HK-2 (cell line): ENCODE measurements around the gene PPFIA1.
"Not testable (repeated sequence)": the region's sequence is repeated elsewhere in the genome, so short reads cannot be mapped to it uniquely, and the experiment has no call there.

Experiments used
- DNase-seq: peaks from one replicate; pipeline ENCODE4 v3.0.0-alpha.2; 2018; ENCODE audit not compliant: unreplicated experiment

The PPFIA1 gene

DNA sequence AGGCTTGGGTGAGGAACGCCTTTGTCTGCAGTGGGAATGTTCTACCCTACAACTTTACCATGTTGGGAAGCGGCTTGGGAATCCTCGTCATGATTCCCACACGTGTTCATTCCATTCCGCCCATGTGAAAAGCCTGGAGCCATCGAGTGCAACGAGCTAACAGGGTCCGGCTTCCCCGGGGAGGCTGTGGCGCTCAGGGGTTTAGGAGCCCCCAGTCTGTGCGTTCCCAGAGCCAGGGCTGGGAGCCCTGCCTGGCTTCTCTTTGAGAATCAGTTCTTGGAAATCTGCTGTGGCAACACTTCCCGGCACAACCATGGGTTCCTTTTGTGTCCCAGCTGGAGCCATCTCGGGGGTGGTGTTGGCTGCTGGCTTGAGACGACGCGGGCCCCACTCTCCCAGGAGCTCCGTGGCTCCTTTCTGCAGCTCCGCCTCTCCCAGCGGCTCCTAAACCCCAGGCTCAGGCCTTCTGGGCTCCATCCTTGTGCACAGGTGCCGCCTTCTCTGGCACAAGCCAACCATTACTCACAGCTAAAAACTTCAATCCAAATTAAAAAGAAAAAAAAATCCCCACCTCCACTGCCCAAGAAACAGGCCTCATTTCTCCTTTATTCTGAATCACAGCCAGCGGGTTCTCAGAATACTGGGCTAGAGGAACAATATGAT lies 18.7 kb upstream of the PPFIA1 start:
- DNase-seq: no peak

DNA sequence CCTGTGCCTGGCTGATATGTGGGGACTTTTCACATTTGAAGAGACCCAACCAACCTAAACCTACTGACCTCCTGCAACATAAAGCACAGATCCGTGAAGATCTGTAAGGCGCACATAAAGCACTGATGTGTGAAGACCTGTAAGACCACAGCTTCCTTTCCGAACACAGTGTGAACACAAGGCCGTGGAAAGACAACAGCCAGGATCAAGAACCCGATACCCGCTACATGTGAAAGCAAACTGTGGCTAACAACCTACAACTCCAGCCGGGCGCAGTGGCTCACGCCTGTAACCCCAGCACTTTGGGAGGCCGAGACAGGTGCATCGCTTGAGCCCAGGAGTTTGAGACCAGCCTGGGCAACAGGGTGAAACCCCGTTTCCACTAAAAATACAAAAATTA lies 17.6 kb upstream of the PPFIA1 start:
- DNase-seq: no peak

DNA sequence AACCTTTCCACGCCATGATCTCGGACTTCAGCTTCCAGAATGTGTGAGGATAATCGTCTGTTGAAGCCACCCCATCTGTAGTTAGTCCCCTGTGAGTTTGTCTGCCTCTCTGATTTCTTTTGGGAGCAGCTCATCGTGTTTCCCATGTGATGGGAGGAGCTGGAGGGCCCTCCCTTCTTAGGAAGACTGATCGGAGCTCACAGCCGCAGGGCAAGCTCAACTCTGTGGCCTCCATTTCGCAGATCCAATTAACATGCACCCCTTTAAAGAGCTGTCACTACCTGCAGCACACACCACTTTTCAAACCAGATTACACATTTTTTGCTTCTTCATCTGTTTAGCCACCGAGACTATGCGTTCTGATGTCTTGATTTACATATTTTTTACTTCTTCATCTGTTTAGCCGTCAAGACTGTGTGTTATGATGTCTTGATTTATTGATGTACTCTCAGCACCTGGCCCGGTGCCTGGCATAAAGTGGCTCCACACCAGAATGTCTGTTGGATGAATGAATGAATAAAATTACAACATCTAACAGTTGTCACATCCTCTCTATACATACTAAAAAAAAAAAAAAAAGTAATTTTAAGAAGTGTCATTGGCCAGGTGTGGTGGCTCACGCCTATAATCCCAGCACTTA lies 14.9 kb upstream of the PPFIA1 start:
- DNase-seq: no peak

DNA sequence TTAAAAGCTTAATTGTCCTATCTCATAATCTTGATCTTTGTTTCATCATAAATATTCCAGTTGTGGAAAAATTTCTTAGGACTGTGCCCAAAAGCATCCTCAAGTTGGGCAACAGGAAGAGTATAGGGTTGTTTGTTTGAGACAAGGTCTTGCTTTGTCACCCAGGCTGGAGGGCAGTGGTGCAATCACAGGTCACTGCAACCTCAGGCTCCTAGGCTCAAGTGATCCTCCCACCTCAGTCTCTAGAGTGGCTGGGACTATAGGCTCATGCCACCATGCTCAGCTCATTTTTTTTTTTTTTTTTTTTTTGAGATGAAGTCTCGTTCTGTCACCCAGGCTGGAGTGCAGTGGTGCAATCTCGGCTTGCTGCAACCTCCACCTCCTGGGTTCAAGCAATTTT lies 11.4 kb upstream of the PPFIA1 start:
- DNase-seq: not testable (repeated sequence)

DNA sequence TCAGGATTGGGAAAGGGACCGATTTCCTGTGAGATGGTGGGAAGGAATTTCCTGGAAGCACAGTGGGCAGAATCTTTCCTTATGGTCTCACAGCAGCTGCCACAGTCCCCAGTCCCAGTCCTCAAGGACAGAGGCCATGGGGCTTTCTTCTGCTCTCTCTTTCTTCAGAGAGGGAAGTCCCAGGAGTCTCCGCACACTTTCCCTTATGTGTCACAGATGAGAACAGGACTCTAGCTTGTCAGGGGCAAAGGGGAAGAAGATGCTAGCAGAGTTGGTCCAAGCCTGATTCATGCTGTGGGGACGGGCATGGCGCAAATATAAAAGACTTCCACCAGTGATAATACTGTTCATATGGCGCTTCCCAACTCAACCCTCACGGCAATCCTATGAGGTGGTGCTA lies 7.5 kb upstream of the PPFIA1 start:
- no peak for DNase-seq

DNA sequence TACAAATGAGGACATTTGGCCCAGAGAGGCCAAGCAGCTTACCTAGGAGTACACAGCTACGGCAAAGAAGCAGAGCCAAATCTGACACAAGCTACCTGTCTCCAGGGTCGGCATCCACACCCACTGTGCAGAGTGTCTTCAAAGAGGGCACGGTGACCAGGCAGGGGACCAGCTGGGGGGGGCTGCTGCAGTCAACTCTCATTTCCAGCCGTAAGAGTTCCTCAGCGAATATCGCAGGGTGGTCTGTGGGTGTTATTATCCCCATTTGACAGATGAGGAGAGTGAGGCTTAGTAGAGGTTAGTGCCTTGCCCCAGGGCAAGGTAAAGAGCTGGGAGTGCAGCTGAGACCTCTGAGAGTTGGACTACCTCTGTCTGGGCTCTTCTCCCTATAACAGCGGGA lies 7.1 kb upstream of the PPFIA1 start:
- no peak for DNase-seq

DNA sequence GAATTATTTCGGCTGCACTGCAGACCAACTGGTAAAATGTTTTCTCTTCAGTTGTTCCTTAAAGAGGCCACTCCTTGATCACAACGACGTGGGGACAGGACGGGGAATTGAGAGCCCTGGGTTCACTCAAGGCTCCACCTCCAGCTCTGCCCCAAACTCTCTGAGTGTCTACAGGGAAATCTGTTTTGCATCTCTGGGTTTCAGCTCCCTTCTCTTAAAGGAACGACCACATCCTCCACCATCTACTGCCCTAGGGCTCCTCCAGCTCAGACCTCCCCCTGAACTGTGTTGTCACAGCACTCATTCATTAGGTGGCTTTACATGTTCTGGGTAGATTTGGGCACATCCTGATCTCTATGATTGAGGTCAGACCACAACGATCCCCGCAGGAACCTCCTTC lies 5.1 kb upstream of the PPFIA1 start:
- DNase-seq: no peak

DNA sequence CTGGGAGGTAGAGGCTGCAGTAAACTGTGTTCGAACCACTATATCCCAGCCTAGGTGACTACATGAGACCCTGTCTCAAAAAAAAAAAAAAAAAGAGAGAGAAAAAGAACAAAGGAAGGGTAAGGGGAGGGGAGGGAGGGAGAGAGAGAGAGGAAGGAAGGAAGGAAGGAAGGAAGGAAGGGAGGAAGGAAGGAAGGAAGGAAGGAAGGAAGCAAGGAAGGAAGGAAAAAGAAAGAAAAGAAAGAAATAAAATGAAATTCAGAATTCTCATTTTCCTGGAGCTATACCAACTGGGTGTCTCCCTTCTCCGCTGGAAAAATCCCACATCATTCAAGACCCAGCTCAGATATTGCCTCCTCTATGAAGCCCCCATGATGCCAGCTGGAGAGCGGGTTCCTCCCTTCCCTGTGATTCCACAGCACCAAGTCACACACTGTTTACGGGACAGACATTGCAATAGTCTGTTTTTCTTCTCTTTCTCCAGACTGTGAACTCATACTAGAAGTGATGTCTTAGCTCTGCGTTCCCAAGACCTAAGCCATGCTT lies 3.0 kb upstream of the PPFIA1 start:
- no peak for DNase-seq

DNA sequence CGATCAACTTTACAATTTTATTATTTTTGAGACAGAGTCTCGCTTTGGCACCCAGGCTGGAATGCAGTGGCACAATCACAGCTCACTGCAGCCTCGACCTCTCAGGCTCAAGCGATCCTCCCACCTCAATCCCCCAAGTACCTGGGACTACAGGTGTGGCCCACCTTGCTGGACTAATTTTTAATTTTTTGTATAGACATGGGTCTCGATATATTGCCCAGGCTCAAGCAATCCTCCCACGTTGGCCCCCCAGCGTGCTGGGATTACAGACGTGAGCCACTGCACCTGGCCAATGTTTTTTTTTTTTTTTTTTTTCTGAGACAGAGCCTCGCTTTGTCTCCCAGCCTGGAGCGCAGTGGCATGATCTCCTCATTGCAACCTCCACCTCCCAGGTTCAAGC lies 2.0 kb upstream of the PPFIA1 start:
- no peak for DNase-seq

DNA sequence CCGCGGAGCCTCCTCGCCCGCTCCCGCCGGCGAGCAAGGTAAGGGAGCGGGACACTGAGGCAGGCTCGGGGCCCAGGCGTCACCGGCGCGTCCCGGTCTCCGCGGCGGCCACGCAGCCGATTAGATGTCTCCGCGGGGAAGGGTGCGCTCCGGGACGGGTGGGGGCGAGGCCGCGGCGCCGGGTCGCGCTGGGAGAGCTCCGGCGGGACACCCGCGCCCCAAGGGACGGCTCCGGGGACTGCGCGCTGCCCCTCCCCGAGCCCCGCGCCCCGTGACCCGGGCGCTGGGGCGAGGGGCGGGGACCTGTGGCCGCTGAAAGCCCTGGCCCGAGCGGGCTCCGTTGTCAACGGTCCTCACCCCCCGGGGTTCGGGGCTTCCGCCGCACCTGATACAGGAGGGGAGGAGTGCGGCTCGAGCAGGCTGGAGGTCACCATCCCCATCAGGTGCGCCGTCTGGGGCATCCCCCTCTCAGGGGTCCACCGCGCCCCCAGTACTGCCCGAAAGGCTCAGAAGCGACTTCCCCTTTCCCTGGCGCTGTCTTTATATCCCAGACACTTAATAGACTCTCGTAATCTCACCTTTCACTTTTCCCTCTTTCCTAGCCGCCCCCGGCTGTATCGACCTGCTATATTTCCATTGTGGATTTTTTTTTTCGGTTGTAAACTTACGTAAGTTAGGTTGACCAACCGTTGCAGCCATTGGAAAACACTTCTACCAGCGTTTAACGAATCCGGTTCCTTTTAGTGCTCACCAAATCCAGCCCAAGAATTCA lies 573 bp downstream of the PPFIA1 start:
- peak; percentile 26 for DNase-seq

DNA sequence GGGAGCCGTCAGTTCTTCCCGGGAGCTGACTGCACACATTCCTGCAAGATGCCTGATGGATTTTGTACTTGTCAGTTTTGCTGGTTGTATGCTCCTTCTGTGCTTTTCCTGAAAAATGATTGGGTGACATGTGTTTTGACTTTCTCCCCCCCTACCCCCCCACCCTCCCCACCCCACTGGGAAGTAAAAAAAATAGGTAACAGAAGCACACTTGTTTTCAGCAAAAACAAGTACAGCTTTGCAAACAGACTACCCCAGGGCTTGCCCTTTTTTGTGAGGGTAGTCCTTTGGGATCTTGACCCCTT lies 1.1 kb downstream of the PPFIA1 start:
- no peak for DNase-seq

DNA sequence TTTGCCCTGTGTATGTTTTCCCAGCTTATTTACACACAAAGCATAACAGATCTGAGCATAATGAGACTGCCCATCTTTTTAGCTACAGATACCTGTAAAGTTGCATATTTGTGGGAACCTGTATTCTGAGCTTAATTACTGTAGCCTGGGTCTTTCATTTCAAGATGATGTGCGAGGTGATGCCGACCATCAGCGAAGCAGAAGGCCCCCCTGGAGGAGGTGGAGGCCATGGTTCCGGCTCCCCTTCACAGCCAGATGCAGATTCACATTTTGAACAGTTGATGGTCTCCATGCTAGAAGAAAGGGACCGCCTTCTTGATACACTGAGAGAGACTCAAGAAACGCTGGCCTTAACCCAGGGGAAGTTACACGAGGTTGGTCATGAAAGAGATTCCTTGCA lies 1.5 kb downstream of the PPFIA1 start:
- no peak for DNase-seq

DNA sequence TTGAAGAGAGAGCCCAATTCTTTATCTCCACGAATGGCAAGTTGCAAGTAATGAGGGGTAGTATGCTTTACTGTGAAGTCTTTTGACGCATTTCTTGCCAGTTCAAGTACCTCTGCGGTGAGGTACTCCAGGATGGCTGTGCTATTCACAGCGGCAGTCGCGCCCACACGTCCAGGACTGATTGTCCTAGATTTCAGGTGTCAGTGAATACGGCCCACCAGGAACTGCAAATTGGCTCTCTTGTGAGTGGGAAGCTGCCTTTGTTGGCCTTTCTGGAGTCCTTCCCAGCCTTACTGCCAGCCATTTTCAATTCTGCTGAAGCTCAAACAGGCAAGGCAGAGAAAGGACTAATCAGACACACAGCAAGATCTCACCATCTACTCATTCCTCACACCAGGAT lies 8.5 kb downstream of the PPFIA1 start:
- no peak for DNase-seq

DNA sequence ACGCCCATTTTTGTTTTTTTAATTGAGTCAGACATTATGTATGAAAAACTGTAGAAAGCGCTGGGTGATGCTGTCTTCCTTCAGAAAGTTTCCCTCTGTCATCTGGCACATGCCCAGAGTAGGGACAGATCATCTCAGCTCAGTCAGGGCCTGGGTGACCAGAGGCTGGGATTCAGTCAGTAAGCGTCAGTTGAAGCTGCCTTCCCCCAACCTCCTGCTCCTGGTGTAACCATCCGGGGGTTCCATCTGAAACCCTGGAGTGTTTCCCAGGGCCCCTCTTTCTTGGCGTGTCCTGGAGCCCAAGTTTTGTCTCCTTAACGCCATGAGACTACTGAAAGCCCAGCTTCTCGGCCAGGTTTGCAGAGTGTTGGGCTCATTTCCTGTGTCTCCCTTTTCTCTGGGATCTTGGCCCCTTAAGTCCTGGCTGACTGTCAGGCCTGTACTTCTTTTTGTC lies 10.7 kb downstream of the PPFIA1 start:
- no peak for DNase-seq

DNA sequence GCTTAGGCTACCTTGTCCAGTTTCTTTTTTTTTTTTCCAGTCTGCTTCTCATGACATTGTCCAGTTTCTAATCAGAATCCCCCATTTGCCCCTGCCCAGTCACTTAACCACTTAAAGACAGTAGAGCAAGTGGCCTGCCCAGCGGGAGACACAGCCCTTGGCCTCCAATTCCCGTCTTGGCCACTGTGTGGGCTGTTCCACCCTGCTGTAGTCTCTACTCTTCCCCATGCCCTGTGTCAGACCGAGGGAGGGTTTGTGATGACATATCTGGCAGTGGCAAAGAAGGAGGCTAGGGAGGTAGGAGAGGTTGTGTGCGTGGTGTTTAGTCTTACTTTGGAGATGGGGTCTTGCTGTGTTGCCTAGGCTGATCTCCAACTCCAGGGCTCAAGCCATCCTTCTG lies 11.5 kb downstream of the PPFIA1 start:
- DNase-seq: no peak

DNA sequence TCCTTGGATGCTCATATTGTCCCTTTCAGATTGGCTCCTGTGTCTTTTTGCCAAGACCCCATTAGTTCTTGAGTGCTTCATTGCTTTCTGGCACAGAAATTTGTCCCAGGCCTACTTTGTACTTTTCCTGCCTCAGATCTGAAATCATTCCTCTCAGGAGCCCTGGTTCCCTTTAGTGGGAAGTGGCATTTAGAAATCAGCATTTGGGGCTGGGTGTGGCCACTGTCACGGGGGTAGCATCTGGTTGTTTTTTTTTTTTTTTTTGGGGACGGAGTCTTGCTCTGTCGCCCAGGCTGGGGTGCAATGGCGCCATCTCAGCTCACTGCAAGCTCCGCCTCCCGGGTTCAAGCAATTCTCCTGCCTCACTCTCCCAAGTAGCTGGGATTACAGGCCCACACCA lies 18.2 kb downstream of the PPFIA1 start:
- DNase-seq: no peak

DNA sequence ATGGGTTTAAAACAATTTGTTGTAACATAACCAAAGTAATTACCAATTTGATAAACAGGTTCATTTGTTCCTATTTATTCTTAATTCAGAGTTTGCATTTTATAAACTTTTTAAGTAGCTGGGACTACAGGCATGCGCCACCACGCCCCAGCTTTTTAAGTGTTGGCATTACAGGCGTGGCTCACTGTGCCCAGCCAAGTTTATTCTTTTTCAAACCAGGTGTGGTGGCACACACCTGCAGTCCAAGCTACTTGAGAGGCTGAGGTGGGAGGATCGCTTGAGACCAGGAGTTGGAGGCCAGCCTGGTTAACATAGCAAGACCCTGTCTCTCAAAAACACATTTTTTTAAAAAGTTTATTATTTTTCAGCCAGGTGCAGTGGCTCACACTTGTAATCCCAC lies 19.1 kb downstream of the PPFIA1 start:
- no peak for DNase-seq

DNA sequence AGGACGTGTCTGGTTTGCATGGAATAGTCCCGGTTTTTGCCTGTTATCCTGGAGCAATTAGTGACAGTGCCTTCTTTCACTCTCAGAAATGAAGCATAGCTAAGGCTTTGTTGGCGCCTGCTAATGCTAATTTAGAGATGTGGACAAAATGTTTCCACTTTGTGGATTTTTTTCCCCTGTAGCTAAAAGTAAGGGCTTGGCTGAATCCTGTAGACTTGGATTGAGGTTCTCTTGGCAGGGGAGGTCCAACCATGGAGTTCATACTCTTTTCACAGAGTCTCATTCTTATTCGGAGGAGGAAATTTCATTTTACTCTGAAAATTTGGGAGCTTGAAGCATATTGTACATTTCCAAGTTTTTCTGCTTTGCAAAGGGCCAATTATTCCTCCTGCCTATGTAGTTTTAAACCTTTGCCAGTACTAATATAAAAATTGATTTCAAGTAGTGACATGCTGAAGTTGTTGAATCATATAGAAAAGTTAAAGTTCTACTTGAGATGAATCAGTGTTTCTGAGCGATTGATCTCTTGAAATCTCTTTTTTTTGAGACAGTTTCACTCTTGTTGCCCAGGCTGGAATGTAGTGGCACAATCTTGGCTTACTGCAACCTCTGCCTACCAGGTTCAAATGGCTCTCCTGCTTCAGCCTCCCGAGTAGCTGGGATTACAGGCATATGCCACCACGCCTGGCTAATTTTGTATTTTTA lies 20.0 kb downstream of the PPFIA1 start:
- no peak for DNase-seq

DNA sequence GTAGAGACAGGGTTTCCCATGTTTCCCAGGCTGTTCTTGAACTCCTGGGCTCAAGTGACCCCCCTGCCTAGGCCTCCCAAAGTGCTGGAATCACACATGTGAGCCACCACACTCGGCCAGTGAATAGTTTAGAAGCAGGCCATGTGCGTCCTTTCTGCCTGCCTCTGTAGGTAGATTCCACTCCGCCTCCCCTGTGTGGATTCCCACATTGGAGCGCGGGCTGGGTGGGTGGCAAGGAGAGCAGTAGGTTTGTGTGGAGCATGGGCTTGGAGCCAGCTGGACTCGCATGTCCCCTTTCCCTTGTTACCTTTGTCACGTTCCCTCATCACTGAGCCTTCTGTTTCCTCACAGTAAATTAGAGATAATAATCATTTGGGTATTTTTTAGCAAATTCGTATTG lies 21.7 kb downstream of the PPFIA1 start:
- no peak for DNase-seq

DNA sequence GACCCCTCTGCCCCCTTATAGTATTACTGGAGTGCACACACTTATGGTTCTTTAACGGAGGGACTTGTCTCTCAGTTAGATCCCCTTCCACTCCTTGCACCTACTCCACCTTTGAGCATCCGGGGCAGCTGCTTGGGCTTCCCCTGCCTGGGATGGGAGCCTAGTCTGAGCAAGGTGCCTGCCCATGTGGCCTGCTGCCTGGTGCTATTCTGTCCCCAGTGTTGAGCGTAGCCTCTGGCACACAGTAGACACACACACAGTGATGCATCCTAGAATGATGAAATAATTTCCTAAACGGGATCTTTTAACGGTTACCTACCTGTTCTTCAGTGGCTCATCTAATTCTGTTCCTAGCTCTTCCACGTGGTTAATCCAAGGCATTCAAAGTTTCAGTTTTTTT lies 22.4 kb downstream of the PPFIA1 start:
- DNase-seq: no peak

DNA sequence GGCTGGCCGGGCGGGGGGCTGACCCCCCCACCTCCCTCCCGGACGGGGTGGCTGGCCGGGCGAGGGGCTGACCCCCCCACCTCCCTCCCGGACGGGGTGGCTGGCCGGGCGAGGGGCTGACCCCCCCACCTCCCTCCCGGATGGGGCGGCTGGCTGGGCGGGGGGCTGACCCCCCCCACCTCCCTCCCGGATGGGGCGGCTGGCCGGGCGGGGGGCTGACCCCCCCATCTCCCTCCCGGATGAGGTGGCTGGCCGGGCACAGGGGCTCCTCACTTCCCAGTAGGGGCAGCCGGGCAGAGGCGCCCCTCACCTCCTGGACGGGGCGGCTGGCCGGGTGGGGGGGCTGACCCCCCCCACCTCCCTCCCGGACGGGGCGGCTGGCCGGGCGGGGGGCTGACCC lies 24.7 kb downstream of the PPFIA1 start:
- DNase-seq: not testable (repeated sequence)

DNA sequence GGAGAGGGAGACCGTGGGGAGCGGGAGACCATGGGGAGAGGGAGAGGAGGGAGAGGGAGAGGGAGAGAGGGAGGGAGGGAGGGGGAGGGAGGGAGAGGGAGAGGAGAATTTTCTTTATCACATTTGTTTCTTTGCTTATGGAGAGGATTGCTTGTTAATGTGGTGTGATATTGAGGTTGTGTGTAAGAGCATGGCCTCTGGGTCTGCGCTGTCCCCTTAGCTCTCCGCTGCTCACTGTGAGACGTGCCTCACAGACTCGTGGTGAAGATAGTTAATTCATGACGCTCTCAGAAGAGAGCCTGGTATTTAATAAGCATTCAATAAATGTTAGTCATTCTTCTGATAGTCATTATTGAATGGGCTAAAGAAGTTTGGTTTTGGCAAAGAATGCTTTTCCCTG lies 26.2 kb downstream of the PPFIA1 start:
- no peak for DNase-seq
